Ovary (tissue), 9 donors: Measurements from ENCODE around the gene FHOD3. TPM values are rescaled to one million over a fixed set of nuclear protein-coding genes. Genes with fewer than 3 reads are reported as not detected.
"Not testable (repeated sequence)": the region's sequence is repeated elsewhere in the genome, so short reads cannot be mapped to it uniquely, and the experiment has no call there.

ENCODE experiments used
- DNase-seq, 5 donors: peaks; one replicate each; pipeline ENCODE4 v3.0.0-alpha.2; 2019 to 2020
- H3K27ac ChIP-seq, 2 donors: fragments of 200-600 bp; one replicate each; pipeline versions ENCODE4 v1.5.1 to v1.8.0; 2019 to 2022
- H3K27me3 ChIP-seq: fragments of 200-600 bp; one replicate; pipeline ENCODE4 v1.8.0; 2022
- H3K36me3 ChIP-seq: fragments of 200-600 bp; sonication (generic); one replicate; pipeline ENCODE4 v1.5.1; 2019
- H3K4me1 ChIP-seq: one replicate; pipeline ENCODE4 v1.8.1; 2013; ENCODE audit warnings: mild to moderate bottlenecking, moderate library complexity; ENCODE audit not compliant: insufficient read depth
- H3K4me3 ChIP-seq: fragments of 200-600 bp; sonication (generic); one replicate; pipeline ENCODE4 v1.5.1; 2017
- H3K9me3 ChIP-seq, 2 donors: fragments of 200-600 bp in 1 of 2; sonication (generic) in 1 of 2; one replicate each; pipeline versions ENCODE4 v1.5.1 to v1.8.1; 2013 to 2019; ENCODE audit warnings: mild to moderate bottlenecking in 1 of 2, moderate library complexity in 1 of 2
- EP300 ChIP-seq: sonication (generic); formaldehyde crosslinking; IDR thresholded peaks from one replicate; pipeline ENCODE4 v1.6.1; 2017; ENCODE audit warnings: antibody characterized with exemption
- POLR2A ChIP-seq: fragments of 450-650 bp; IDR thresholded peaks from one replicate; pipeline ENCODE4 v1.6.1; 2017; ENCODE audit warnings: antibody characterized with exemption, mild to moderate bottlenecking, moderate library complexity
- WGBS, 3 donors: extraction: QIAGEN DNeasy Blood & Tissue Kit in 1 of 3; methylation state at CpG; one replicate each; pipeline versions ENCODE4 v1.1.5 to v1.1.7; 2013 to 2017; 5-methylcytosine and 5-hydroxymethylcytosine counted together
- intact Hi-C, 4 donors: fragments of 100-400 bp; cut with DNase I; formaldehyde crosslinking; loops; one replicate each; pipeline versions ENCODE4 v1.11.0 to v1.15.1; 2022 to 2023
- polyA plus RNA-seq, 2 donors: library from polyadenylated mRNA; stranded (reverse); fragments of 200-250 nt in 1 of 2; fragments of 350-450 nt in 1 of 2; fragmentation: Illumina TruSeq in 1 of 2; extraction: RNeasy Lipid Tissue Mini Kit (QIAGEN cat#74804) in 1 of 2; gene quantifications; one replicate each; pipeline ENCODE4 v1.2.3, GENCODE V29; 2013 to 2014
- total RNA-seq, 7 donors: library from RNA; depleted of rRNA in 2 of 7; stranded (reverse); fragments of >200 nt in 2 of 7; fragmentation: NEBNext Ultra II Directional in 3 of 7; extraction: Animal tissue kit (Norgen Biotek cat#: 25700) in 3 of 7; gene quantifications; one replicate each; pipeline versions ENCODE4 v1.1.0 to v1.2.4, GENCODE V29; 2016 to 2023
- TF ChIP-seq, protein P1 (sequence below), 3 donors: fragments of 450-650 bp in 2 of 3; fragments of 200-600 bp in 1 of 3; IDR thresholded peaks; one replicate each; pipeline versions ENCODE4 v1.5.1 to v1.8.0; 2016 to 2022; ENCODE audit warnings: antibody characterized with exemption in 3 of 3, mild to moderate bottlenecking in 1 of 3
- donor health status: DM: no; HTN: no; CAD: no; lungs with moderate emphysema.
- donor health status: DM: no; HTN: no; CAD: no.
- donor health status: Bipolar disorder and iron deficiency.
- donor health status: DM: yes; HTN: yes; CAD: no.
- donor health status: DM: no; HTN: no; CAD: no.
- donor health status: DM: yes; HTN: yes; CAD: no.

The FHOD3 gene
- total and polyA plus RNA-seq, 9 donors, result 3.5 to 62.5 (median 11.0) TPM

DNA sequence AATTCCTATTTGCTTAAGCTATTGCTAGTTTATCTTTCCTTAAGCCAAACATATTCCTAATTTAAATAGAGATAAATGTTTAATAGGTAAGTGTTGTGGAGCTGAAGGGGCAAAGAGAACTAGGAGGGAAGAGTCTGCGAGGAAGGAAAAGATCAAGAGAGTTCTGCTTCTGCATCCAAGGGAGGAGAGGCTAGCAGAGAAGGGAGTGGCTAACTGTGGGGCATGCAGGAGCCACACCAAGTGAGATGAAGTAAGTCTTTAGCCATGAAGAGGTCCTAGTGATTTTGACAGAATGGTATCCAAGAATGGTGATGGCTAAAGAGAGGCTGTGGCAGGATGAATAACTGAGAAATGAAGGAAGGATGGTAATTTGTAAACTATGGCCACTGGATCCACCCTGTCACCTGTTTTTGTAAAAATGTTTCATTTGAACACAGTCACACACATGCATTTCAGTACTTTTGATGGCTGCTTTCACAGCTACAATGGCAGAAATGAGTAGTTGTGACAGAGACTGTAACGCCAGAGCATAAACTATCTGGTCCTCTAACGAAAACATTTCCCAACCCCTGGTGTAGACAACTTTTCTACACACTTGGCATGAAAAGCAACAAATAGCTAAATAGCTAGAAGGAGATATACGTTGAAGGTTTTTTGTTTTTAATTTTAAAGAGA is 515.7 kb downstream of the FHOD3 start:
- Histone ChIP-seq H3K9me3 (no peaks in the 10 kb centered on the region), H3K27ac (peak overlapping the region in 1 of 2 donors; percentile 2), H3K4me1 (peaks cover 7% of the 10 kb centered on the region), H3K4me3 (no peak overlapping the region), H3K27me3 (no peaks in the 10 kb centered on the region), H3K36me3 (no peaks in the 10 kb centered on the region)
- intact Hi-C loops, result loop anchor here in 1 of 4 donors (10.0 kb wide), 1 partner anchor 518 kb away; the partner anchor contains the start of gene FHOD3
- TF ChIP-seq, protein P1, sequence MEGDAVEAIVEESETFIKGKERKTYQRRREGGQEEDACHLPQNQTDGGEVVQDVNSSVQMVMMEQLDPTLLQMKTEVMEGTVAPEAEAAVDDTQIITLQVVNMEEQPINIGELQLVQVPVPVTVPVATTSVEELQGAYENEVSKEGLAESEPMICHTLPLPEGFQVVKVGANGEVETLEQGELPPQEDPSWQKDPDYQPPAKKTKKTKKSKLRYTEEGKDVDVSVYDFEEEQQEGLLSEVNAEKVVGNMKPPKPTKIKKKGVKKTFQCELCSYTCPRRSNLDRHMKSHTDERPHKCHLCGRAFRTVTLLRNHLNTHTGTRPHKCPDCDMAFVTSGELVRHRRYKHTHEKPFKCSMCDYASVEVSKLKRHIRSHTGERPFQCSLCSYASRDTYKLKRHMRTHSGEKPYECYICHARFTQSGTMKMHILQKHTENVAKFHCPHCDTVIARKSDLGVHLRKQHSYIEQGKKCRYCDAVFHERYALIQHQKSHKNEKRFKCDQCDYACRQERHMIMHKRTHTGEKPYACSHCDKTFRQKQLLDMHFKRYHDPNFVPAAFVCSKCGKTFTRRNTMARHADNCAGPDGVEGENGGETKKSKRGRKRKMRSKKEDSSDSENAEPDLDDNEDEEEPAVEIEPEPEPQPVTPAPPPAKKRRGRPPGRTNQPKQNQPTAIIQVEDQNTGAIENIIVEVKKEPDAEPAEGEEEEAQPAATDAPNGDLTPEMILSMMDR (IDR thresholded peaks at IDR 0.05), result no peak
- TF ChIP-seq EP300 (no peak), POLR2A (no peak)
- 67 to 74% (median 70%) methylated on average over 4 of the region's 4 CpGs for WGBS, 3 donors
- DNase-seq, result no peak

DNA sequence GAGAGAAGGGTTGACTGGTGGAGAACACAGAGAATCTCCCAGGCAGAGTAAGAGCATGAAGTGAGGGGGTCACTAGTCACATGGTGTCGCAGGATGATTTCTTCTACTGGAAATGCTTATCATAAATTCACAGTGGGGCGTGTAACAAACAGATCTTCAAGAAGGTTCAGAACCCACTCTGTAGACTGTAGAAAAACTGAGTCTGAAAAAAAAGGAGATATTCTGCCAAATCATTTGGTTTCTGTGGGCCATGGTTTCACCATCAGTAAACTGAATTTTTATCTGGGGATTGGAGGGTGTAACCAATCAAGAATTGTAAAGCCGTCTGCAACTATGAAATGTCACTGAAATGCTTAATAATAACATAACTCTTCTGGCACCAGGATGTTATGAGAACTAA is 516.3 kb downstream of the FHOD3 start:
- Histone ChIP-seq H3K4me3 (no peak overlapping the region), H3K27me3 (no peaks in the 10 kb centered on the region), H3K27ac (no peak overlapping the region), H3K36me3 (no peaks in the 10 kb centered on the region), H3K9me3 (no peaks in the 10 kb centered on the region), H3K4me1 (peaks cover 7% of the 10 kb centered on the region)
- TF ChIP-seq EP300, result no peak
- TF ChIP-seq, protein P1 (IDR thresholded peaks at IDR 0.05), result no peak
- no peak for TF ChIP-seq POLR2A
- intact Hi-C loops, result loop anchor here in 1 of 4 donors (10.0 kb wide), 1 partner anchor 519 kb away; the partner anchor contains the start of gene FHOD3
- no peak for DNase-seq
- 80 to 85% (median 84%) methylated on average over 3 of the region's 3 CpGs for WGBS, 3 donors

GRCh38 chr18:36814994-36815393 is 517.5 kb downstream of the FHOD3 start:
- Histone ChIP-seq H3K27me3 (no peaks in the 10 kb centered on the region), H3K4me1 (peaks cover 7% of the 10 kb centered on the region), H3K4me3 (no peak overlapping the region), H3K27ac (no peak overlapping the region), H3K9me3 (no peaks in the 10 kb centered on the region), H3K36me3 (no peaks in the 10 kb centered on the region)
- TF ChIP-seq EP300 (no peak), POLR2A (no peak)
- TF ChIP-seq, protein P1 (IDR thresholded peaks at IDR 0.05), result no peak
- 71 to 97% (median 87%) methylated on average over 1 of the region's 1 CpG for WGBS, 3 donors
- no peak for DNase-seq
- intact Hi-C loops, result loop anchor here in 1 of 4 donors (5.0 to 10.0 kb wide), 2 partner anchors 218 to 520 kb away; partner anchors contain the start of gene FHOD3

GRCh38 chr18:36816096-36816495 is 518.6 kb downstream of the FHOD3 start:
- not testable (repeated sequence) for H3K27me3 ChIP-seq, H3K9me3 ChIP-seq, H3K36me3 ChIP-seq, H3K27ac ChIP-seq, H3K4me1 ChIP-seq, DNase-seq, H3K4me3 ChIP-seq
- intact Hi-C loops, result loop anchor here in 1 of 4 donors (5.0 to 10.0 kb wide), 2 partner anchors 219 to 521 kb away; partner anchors contain the start of gene FHOD3

DNA sequence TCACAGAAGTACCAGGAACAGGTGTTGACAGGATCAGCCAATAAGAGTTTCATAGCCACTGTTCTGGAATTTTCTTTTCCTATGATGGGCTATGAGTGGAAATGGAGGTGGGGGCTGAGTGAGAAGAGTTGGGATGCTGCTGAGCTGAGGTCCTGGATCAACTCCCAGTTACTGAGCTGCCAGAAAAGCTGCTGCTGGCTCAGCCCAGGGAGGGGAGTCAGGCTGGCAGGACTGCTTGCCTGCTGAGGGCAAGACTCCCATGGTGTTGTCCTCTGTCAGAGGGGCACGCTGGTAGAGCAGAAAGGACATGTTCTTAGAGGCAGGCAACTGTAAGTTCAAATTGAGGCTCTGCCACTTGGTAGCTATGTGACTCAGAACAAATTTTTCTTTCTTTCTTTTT is 519.5 kb downstream of the FHOD3 start:
- intact Hi-C loops, result loop anchor here in 1 of 4 donors (5.0 to 10.0 kb wide), 2 partner anchors 220 to 522 kb away; partner anchors contain the start of gene FHOD3
- Histone ChIP-seq H3K4me1 (peaks cover 6% of the 10 kb centered on the region), H3K36me3 (no peaks in the 10 kb centered on the region), H3K27me3 (no peaks in the 10 kb centered on the region), H3K4me3 (no peak overlapping the region), H3K9me3 (no peaks in the 10 kb centered on the region), H3K27ac (no peak overlapping the region)
- TF ChIP-seq POLR2A, result no peak
- TF ChIP-seq, protein P1 (IDR thresholded peaks at IDR 0.05), result no peak
- TF ChIP-seq EP300, result no peak
- DNase-seq, result no peak
- WGBS, 3 donors, result 81 to 91% (median 91%) methylated on average over 1 of the region's 1 CpG
